Skin epidermis (tissue), 12 donors: Measurements from ENCODE around the gene CAT.
"Not testable (repeated sequence)": the region's sequence is repeated elsewhere in the genome, so short reads cannot be mapped to it uniquely, and the experiment has no call there.

ENCODE experiments used
- H3K27ac ChIP-seq, 21 experiments: fragments of 200-600 bp; sonication (generic) in 11 of 21; one replicate each; pipeline ENCODE4 v1.5.0; 2020; ENCODE audit warnings: mild to moderate bottlenecking in 3 of 21, inconsistent platforms in 2 of 21, moderate library complexity in 2 of 21
- H3K4me3 ChIP-seq, 7 experiments: fragments of 200-600 bp; sonication (generic) in 2 of 7; one replicate each; pipeline ENCODE4 v1.5.0; 2020; ENCODE audit warnings: inconsistent platforms in 2 of 7, mild to moderate bottlenecking in 2 of 7, moderate library complexity in 1 of 7

The CAT gene

GRCh38 chr11:34423300-34423699, 15.4 kb upstream of the CAT start:
- Histone ChIP-seq H3K4me3 (no peak overlapping the region), H3K27ac (no peak overlapping the region)

DNA sequence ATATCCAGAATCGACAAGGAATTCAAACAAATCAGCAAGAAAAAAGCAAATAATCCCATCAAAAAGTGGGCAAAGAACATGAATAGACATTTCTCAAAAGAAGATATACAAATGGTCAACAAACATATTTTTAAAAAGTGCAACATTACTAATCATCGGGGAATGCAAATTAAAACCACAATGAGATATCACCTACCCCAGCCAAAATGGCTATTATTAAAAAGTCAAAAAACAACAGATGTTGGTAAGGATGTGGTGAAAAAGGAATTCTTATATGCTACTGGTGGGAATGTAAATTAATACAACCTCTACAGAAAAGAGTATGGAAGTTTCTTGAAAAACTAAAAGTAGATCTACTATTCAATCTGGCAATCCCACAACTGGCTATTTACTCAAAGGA, 13.9 kb upstream of the CAT start:
- H3K4me3 ChIP-seq, H3K27ac ChIP-seq: not testable (repeated sequence)

GRCh38 chr11:34425360-34425759, 13.4 kb upstream of the CAT start:
- no peak overlapping the region for H3K4me3 ChIP-seq
- H3K27ac ChIP-seq, result no peak overlapping the region

DNA sequence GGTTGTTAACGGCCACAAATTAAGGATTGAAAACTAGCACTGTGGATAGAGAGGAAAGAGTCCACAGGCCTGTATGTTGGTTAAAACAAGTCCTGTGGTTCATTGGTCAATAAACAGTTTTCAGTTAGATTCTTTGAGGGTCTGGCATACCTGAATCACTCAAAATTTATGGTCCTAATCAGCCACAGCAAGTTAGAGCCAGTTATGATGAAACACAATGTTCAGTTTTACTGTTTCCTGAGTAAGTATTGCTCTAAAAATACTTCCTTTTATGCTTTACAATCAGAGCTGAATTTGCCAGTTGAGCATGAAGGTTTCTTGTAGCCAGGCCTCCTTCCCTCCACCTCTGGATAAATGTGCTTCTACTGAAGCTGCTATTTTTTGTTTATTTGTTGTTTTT, 12.9 kb upstream of the CAT start:
- H3K4me3 ChIP-seq, result no peak overlapping the region
- peak overlapping the region in 2 of 21 experiments; percentile 5 to 8 for H3K27ac ChIP-seq

DNA sequence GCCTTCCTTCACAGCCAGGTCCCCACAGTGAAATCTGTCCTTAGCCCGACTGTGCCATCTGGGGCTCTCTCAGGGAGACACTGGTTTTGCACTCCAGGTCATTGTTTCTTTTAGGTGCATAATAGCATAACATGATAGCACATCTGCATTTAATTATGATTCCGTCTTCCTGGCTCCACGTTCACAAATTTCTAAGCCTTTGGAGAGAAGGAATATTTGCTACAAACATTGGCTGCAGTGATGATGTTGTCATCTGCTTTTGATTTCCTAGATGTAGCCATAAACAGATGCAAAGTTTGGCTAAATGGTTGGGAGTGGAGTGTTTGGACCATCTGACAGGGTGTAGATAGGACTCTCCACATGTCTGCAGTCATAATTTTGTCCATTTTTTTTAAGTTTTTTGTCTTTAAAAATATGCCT, 12.0 kb upstream of the CAT start:
- Histone ChIP-seq H3K4me3 (no peak overlapping the region), H3K27ac (peak overlapping the region in 1 of 21 experiments; percentile 5)

- Histone ChIP-seq H3K27ac (peak overlapping the region in 2 of 21 experiments; percentile 8 to 31), H3K4me3 (no peak overlapping the region)
Observed at GRCh38 chr11:34427186-34427805, 11.4 kb upstream of the CAT start.

GRCh38 chr11:34431979-34432378, 6.8 kb upstream of the CAT start:
- no peak overlapping the region for H3K4me3 ChIP-seq
- H3K27ac ChIP-seq, result no peak overlapping the region

DNA sequence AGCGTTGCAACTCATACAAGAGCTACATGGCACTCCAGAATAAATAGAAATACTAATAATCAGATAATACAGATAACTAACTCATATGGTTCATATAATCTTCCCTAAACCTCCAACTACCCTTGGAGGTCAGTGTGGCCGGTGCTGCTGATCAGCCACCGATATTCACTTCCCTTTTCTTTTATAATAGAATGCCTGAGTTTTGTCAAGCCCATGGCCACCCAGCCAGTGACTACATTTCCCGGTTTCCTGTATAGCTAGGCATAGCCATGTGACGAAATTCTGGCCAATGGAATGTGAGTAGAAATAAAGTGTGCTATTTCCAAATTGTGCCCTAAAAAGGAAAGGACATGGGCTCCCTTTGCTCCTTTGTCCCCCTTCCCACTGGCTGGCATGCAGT, 5.9 kb upstream of the CAT start:
- H3K27ac ChIP-seq, result no peak overlapping the region
- H3K4me3 ChIP-seq, result no peak overlapping the region

DNA sequence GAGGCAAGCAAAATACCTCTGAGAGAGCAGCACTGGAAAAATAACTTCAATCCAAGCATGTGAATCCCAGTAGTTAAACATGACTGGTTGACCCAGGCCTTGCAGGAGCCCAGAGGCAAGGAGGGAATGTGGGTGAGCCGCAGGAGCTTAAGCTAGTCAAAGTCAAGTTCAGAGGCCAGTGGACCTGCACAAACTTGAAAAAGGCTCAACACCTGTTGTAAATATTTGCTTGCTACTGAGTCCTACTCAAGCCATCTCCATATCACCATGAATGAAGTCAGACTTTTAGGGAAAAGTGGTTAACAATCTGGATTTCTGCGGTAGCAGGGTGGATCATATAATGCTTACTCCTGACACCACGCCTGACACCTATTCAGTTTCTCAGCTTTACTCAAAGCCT, 4.8 kb upstream of the CAT start:
- Histone ChIP-seq H3K27ac (no peak overlapping the region), H3K4me3 (no peak overlapping the region)

DNA sequence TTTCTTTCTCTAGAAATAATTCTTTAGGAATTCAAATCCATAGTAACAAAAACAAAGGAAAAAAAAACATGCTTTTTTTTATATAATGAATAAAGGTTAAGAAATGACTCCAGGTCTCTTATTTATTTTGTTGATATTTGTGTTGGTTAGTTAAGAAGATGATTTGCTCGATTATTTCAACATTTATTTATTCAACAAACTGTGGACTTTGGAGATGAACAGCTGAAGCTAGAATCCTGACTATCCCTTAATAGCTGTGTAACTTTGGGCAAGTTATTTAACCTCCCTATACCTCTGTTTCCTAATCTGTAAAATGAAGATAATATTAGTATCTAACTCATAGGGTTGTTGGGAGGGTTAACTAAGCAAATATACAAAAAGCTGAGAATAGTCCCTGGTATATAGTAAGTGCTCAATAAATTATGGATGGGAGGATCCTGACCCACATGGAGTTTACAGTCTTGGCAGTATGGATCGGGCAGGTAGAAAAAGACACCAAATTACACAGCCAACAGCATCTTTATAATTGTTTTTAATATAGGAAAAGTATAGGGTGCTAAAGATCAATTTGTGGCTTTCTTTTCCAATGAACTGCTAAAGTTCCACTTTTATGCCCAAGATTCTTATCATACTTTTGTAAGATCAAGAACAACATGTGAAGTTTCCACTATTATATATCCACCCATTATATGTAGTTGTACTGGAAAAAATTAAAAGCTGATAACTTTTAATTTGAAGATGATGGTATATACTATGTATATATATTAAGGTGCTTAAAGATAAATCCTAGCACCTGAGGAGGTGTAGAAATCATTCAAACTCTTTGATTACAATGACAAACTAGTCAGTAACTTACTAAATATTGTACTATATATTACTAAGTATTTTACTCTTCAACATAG, 1.3 kb upstream of the CAT start:
- Histone ChIP-seq H3K4me3 (peak overlapping the region in 4 of 7 experiments; percentile 87 to 94 (median 88)), H3K27ac (peak overlapping the region in 3 of 21 experiments; percentile 90 to 97 (median 94))

DNA sequence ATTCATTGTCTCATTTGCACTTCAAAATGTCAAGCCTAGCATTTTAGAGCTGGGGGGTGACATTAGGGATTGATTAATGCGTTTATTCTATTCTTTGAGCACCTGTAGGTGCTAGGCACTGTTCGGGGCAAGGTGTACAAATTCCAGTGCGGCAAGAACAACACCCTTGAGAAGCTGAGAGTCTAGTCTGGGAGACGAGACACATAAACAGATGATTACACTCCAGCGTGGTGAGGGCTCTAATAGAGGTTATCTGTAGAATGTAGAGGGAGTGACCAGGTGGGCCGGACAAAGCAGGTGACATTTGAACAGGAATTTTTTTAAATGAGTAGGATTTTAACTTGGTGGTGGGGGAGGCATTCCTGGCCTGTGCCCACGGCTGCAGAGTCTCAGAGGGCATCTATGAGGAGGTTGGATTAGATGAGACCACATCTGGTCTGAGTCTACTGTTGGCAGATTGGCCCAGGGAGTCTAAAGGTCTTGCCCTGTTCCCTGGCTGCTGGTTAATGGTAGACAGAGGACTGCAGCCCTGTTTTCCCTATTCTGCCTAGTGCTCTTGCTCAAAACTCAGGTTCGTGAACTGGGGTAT, 970 bp downstream of the CAT start:
- peak overlapping the region; percentile 80 to 94 (median 87) for H3K4me3 ChIP-seq
- H3K27ac ChIP-seq, result peak overlapping the region in 19 of 21 experiments; percentile 81 to 98 (median 93)

- Histone ChIP-seq H3K4me3 (no peak overlapping the region), H3K27ac (no peak overlapping the region)
Observed at GRCh38 chr11:34441814-34442213, 3.1 kb downstream of the CAT start.

GRCh38 chr11:34443136-34443535, 4.4 kb downstream of the CAT start:
- H3K27ac ChIP-seq, result no peak overlapping the region
- H3K4me3 ChIP-seq, result no peak overlapping the region

GRCh38 chr11:34444428-34444827, 5.7 kb downstream of the CAT start:
- Histone ChIP-seq H3K4me3 (no peak overlapping the region), H3K27ac (no peak overlapping the region)

DNA sequence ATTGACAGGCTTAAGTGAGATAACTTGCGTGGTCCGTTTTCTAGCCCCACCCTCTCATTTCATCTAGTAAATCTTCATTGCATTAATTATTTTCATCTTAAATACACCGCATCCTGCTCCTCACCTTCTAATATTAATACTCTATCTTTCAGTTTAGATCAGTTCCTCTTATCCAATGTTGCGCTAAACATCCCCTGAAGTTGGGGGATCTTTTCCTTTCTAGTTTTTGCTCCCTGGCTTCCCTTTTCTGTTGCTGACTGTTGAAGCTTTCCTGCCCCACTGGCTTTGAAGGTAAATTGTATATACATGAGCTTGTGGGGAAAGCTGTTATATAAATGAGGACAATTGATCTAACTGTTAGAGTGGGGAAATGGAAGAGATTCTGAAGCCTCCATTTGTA, 7.2 kb downstream of the CAT start:
- Histone ChIP-seq H3K4me3 (no peak overlapping the region), H3K27ac (no peak overlapping the region)

DNA sequence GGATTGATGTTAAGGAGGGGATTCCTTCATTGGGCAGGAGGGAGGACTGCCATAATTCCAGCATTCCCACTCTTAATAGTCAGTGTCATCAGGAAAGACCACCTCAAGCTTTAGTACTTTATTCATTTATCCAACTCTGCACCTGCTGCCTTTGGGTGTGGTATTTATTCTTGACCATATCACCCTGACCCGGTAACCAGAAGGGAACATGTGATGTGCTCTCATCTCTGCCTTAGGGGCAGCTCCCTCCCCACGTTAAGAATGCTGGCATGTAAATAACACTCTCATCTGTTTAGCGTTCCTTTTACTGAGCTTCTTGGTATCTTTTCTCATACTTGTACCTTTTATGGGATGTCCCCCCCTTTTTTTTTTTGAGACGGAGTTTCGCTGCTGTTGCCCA, 7.7 kb downstream of the CAT start:
- Histone ChIP-seq H3K27ac (no peak overlapping the region), H3K4me3 (no peak overlapping the region)

DNA sequence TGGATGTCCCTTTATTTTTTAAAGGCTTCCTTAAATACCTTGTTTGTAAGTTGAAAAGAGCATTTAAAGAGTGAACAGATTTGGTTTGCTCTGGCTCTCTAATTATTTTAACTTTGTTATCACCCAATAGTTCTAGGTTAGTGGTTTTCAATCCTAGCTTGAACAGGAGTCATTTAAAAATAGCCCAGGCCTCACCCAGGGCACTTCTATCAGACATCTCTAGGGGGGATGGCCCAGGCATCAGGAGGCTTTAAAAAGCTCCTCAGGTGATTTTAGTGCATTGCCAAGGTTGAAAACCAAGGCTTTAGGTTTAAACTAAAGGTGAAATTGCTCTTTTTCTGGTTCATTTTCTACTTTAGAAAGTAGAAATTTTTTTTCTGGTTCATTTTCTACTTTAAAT, 8.3 kb downstream of the CAT start:
- Histone ChIP-seq H3K27ac (no peak overlapping the region), H3K4me3 (no peak overlapping the region)

DNA sequence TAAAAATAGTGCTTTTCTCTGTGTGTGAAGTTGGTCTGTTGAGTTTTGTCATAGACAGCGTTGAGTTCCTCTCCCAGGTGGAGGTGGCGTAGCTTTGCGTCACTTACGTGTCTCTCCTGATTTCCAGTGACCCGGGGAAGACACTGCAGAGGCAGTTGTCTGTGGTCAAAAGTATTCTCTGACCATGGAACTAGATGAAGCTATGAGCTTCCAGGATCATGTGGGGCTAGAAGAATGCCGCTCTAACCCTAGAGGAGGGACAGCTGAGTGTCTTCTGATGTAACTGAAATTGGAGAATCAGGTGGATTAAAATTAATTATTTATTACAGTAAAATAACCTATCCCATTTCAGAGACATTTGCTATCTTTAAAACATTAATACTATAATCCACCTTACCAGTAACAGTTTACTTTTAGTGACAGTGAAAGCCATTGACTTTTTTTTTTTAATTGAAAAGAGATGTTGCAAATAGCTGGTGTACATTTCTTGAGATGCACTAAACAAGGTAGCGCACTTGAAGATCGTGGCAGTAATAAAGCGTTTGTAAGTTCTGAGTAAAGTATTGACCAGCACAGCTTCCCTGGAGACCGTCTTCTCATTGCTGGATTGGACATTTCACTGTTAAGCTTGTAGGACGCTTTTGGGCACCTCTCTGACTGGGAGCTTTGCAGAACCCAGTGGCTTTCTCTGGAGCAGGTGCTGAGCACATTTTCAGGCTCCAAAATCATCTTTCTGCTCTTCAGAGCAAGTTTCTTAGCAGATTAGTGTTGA, 9.7 kb downstream of the CAT start:
- Histone ChIP-seq H3K4me3 (no peak overlapping the region), H3K27ac (peak overlapping the region in 1 of 21 experiments; percentile 1)

- peak overlapping the region in 1 of 21 experiments; percentile 1 for H3K27ac ChIP-seq
Observed at GRCh38 chr11:34449013-34449412, 10.3 kb downstream of the CAT start.

DNA sequence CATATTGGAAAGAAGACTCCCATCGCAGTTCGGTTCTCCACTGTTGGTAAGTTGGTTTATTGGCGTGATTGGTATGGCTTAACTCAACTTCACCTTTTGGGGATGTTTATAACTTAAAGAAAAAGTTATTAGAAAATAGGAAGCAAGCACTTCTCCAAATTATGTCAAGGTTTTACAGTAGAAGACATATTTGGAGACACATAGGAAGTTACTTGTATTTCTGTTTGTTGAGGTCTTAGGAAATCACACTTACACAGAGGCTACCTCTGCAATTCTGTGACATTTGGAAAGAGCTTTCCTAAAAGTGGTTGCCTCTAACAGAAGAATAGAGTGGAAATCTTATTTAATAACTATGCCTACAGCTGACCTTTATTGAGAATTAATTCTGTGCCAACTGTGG, 12.3 kb downstream of the CAT start:
- Histone ChIP-seq H3K27ac (no peak overlapping the region), H3K4me3 (no peak overlapping the region)

More at GRCh38 chr11:34449013-34449412, 10.3 kb downstream of the CAT start:
- H3K4me3 ChIP-seq, result no peak overlapping the region
